Duodenal mucosa (tissue), 2 donors: ENCODE data around the gene NOP14.

Experiments used
- H3K27ac ChIP-seq: one replicate; pipeline ENCODE4 v1.7.0; 2013; ENCODE audit warnings: low read depth, low read length
- H3K27me3 ChIP-seq, 2 donors: one replicate each; pipeline ENCODE4 v1.7.0; 2013; ENCODE audit warnings: low read length in 2 of 2, control low read depth in 1 of 2; ENCODE audit not compliant: insufficient read depth in 2 of 2, control insufficient read depth in 1 of 2
- H3K36me3 ChIP-seq, 2 donors: one replicate each; pipeline ENCODE4 v1.7.0; 2013; ENCODE audit warnings: low read length in 2 of 2, control low read depth in 1 of 2; ENCODE audit not compliant: insufficient read depth in 2 of 2, control insufficient read depth in 1 of 2
- H3K4me1 ChIP-seq, 2 donors: one replicate each; pipeline ENCODE4 v1.7.0; 2013; ENCODE audit warnings: low read length in 2 of 2, control low read depth in 1 of 2; ENCODE audit not compliant: insufficient read depth in 2 of 2, control insufficient read depth in 1 of 2
- H3K4me3 ChIP-seq, 2 donors: one replicate each; pipeline ENCODE4 v1.7.0; 2013; ENCODE audit warnings: low read length in 2 of 2, low read depth in 1 of 2
- H3K9ac ChIP-seq, 2 donors: one replicate each; pipeline ENCODE4 v1.7.0; 2013; ENCODE audit warnings: low read length in 2 of 2, low read depth in 1 of 2
- H3K9me3 ChIP-seq, 2 donors: one replicate each; pipeline ENCODE4 v1.7.0; 2013; ENCODE audit warnings: low read length in 2 of 2, control low read depth in 1 of 2; ENCODE audit not compliant: control insufficient read depth in 1 of 2

NOP14 gene

DNA sequence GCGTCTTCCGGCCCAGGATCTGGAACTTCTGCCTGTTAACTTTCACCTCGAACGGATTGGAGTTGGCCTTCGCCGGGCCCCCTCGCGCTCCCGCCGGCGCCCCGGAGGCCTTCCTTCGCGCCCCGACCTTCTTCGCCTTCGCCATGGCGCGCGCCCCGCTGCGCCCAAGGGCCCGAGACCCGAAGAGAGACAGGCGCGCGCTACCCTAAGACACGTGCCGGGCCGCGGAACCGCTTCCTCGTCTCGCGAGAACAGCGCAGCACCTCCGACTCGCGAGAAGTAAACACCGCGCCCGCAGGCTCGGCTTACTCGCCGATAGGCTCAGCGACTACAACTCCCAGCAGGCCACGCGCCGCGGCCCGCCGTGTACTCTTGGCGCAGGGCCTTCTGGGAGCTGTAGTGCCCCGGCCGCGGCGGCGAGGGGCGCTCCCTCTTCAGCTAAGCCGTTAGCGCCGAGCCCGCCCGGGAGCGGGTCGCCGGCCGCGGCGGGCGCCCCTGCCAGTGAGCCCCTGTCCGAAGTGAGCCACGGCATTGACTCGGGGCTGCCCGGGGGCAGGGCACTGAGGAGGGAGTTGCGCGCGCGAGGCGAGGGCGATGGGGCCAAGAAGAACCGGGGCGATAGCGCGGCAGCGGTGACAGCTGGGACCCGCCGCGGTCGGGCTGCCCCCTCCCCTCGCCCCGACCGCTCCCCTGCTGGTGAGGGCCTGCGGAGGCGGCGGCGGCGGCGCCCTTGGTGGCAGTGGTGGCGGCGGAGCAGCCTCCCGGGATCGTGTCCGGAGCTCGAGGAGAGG is at the start of gene NOP14, which contains the start of gene GRK4:
NOP14 (minus strand) TSS at position 232 of the 791 bp plus-strand sequence; CDS start at position 145, 87 bp downstream.
GRK4 (plus strand) TSS at position 397 of the 791 bp plus-strand sequence. CDS start 500 bp downstream, outside the sequence.
- H3K36me3 ChIP-seq = peaks cover 0 to 7% of the 10 kb centered on the region in 2 donors

DNA sequence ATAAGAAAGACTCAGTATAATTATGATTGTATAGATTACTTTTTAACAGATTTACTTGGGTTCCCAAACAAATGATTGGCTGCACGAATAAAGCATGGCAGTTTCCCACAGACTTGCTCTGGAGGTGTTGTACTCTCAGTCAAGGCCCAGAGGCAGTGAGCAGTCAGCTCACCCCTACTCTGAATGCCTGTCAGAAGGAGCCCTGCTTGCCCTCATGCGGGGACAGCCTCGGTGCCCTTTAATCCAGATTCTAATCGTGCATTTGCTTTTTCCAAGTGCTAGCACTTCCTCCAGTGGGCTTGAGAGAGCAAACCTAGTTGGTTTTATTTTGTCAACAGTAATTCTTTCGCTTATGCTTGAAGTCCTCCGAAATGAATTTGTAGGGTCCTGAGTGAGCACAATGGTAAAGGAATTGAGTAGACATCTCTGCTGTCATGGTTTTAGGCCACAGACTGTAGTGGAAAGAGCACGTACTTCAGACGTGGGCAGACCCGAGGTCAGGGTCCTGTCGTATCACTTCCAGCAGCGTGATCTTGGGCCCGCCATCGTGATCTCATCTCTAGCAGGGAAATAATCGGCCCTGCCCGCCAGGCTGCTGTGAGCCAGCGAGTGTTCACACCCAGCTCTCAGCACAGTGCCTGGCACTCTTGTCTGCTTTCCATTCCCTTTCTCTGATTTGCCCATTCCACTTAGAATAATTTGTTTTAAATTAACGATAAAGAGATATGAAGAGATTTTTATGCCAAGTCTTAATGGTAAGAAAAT is 48.4 kb upstream of the NOP14 start:
- Histone ChIP-seq H3K27me3 (no peaks in the 10 kb centered on the region), H3K4me3 (no peak overlapping the region), H3K4me1 (peaks cover 8 to 15% of the 10 kb centered on the region in 2 donors), H3K9ac (no peak overlapping the region), H3K9me3 (no peaks in the 10 kb centered on the region), H3K27ac (no peak overlapping the region), H3K36me3 (no peaks in the 10 kb centered on the region)

More for the DNA sequence above, at the start of gene NOP14, which contains the start of gene GRK4:
- Histone ChIP-seq H3K4me3 (peak within 1 kb of the TSS; percentile 82 to 92), H3K27me3 (no peaks in the 10 kb centered on the region), H3K4me1 (peaks cover 12 to 20% of the 10 kb centered on the region in 2 donors), H3K27ac (peak within 1 kb of the TSS; percentile 69), H3K9ac (peak within 1 kb of the TSS; percentile 79 to 94), H3K9me3 (no peaks in the 10 kb centered on the region)

DNA sequence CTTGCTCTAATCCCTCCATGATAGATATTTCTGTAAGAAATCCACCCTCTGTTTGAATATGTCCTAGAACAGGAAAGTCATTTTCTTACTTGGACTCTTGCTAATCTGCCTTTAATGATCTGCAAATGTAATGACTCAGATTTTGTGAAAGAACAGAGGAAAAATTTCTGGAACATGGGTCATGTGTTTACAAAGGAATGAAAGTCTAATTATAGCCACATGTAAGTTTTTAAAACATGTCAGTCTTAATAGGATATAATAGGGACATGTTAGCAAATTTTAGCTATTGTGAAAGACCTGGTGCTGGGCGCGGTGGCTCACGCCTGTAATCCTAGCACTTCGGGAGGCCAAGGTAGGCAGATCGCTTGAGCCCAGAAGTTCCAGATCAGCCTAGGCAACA is 47.8 kb upstream of the NOP14 start:
- H3K9ac ChIP-seq = no peak overlapping the region
- H3K9me3 ChIP-seq = no peaks in the 10 kb centered on the region
- H3K36me3 ChIP-seq = no peaks in the 10 kb centered on the region
- no peak overlapping the region for H3K4me3 ChIP-seq
- peaks cover 8 to 15% of the 10 kb centered on the region in 2 donors for H3K4me1 ChIP-seq
- no peaks in the 10 kb centered on the region for H3K27me3 ChIP-seq
- H3K27ac ChIP-seq = no peak overlapping the region

DNA sequence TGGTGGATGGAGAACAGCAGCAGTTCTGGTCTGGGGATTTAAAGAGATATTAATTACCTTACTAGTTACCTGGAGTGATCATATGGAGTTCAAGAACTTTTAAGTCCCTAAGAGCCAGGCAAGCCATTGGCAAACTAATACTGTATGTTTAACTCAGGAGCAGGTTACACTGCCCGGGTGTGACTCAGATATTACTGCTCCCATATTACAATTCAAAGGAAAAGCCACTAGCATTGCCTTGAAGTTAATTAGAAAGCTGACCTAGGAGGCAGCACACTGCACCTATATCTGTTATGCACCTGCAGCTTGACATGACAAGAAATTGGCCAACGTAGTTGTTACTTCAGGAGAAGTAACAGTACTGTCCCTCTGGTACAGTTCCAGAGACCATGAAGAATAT is 47.4 kb upstream of the NOP14 start:
- H3K27me3 ChIP-seq = no peaks in the 10 kb centered on the region
- no peaks in the 10 kb centered on the region for H3K9me3 ChIP-seq
- no peak overlapping the region for H3K27ac ChIP-seq
- H3K9ac ChIP-seq = no peak overlapping the region
- H3K36me3 ChIP-seq = no peaks in the 10 kb centered on the region
- no peak overlapping the region for H3K4me3 ChIP-seq
- peaks cover 8 to 15% of the 10 kb centered on the region in 2 donors for H3K4me1 ChIP-seq

DNA sequence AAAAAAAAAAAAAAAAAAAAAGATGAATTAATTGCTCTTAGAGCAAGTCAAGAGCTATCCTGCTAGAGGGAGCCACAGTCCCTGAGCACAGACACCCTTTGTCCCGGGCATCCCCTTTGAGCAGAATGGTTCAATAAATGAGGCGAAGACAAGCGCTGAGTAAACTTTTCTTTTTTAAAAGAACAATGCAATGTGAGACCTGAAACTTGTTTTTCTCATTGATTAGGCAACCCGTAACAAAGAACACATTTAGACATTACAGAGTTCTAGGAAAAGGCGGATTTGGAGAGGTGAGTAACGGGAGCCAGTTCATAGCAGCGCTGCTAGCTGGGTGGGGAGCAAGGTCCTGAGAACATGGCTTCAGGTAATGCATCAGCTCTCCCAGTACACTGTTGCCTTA is 46.2 kb upstream of the NOP14 start:
- Histone ChIP-seq H3K36me3 (no peaks in the 10 kb centered on the region), H3K4me3 (no peak overlapping the region), H3K4me1 (peaks cover 8 to 15% of the 10 kb centered on the region in 2 donors), H3K27ac (no peak overlapping the region), H3K9ac (no peak overlapping the region), H3K9me3 (no peaks in the 10 kb centered on the region), H3K27me3 (no peaks in the 10 kb centered on the region)

DNA sequence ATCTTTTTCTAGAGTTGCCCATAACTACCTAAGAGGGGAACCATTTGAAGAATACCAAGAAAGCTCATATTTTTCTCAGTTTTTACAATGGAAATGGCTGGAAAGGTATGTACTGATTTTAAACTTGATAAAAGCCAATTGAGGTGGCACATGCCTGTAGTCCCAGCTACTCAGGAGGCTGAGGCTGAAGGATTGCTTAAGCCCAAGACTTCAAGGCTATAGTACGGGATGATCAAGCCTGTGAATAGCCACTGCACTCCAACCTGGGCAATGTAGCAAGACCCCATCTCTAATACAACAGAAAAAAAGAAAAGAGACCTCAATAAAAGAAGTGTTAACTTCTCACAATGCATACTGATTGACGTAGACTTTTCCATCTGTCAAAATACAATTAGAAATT is 44.5 kb upstream of the NOP14 start:
- Histone ChIP-seq H3K27me3 (no peaks in the 10 kb centered on the region), H3K27ac (no peak overlapping the region), H3K36me3 (no peaks in the 10 kb centered on the region), H3K4me3 (no peak overlapping the region), H3K9ac (no peak overlapping the region), H3K4me1 (peaks cover 3 to 6% of the 10 kb centered on the region in 2 donors), H3K9me3 (no peaks in the 10 kb centered on the region)

DNA sequence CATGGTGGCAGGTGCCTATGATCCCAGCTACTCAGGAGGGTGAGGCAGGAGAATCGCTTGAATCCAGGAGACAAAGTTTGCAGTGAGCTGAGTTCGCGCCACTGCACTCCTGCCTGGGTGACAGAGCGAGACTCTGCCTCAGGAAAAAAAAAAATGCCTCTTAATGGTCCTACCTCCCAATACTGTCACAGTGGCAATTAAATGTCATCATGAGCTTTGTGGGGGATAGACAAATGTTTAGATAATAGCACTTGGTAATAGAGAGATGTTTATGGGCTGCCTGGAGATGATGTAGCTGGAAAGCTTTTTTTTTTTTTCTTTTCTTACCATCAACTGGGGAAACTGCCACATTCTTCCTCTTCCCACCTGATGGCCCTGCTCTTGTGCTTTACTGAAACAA is 33.2 kb upstream of the NOP14 start:
- no peaks in the 10 kb centered on the region for H3K36me3 ChIP-seq
- H3K27ac ChIP-seq = no peak overlapping the region
- H3K4me3 ChIP-seq = no peak overlapping the region
- H3K27me3 ChIP-seq = no peaks in the 10 kb centered on the region
- no peaks in the 10 kb centered on the region for H3K9me3 ChIP-seq
- H3K4me1 ChIP-seq = peaks cover 5 to 8% of the 10 kb centered on the region in 2 donors
- no peak overlapping the region for H3K9ac ChIP-seq

DNA sequence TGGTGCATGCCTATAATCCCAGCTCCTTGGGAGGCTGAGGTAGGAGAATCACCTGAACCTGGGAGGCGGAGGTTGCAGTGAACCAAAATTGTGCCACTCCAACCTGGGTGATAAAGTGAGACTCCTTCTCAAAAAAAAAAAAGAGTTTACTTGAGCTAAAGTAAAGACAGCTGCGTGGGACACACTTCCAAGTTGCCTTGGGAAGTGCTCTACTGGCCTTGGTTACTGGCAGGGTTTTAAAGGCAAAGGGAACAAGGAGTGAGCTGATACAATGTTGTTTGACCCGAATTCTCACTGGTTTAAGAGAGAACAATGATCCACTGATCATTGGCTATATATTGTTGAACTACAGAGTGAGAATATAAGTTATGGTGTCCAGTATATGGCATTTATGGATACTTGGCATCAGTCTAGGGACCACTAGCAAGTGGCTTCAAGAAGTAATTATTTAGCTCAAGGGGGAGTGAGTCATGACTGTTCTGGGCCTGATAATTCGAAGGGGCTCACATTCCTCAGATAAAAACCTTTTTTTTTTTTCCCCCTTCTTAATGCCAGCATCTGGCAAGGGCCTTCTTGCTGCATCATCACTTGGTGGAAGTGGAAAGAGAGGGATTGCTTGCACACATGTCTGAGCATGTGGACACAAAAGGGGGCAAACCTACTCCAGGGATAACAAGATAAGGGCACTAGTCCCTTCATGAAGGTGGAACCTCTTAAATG is 32.5 kb upstream of the NOP14 start:
- Histone ChIP-seq H3K9me3 (no peaks in the 10 kb centered on the region), H3K4me3 (no peak overlapping the region), H3K36me3 (no peaks in the 10 kb centered on the region), H3K27me3 (no peaks in the 10 kb centered on the region), H3K27ac (no peak overlapping the region), H3K4me1 (peaks cover 5 to 8% of the 10 kb centered on the region in 2 donors), H3K9ac (no peak overlapping the region)

DNA sequence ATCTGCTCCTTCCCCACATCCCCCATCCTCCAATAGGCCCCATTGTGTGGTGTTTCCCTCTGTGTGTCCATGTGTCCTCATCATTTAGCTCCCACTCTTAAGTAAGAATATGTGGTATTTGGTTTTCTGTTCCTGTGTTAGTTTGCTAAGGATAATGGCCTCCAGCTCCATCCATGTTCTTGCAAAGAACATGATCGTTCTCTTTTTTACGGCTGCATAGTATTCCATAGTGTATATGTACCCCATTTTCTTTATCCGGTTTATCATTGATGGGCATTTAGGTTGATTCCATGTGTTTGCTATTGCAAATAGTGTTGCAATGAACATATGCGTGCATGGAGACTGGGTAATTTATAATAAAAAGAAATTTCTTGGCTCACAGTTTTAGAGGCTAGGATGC is 31.7 kb upstream of the NOP14 start:
- Histone ChIP-seq H3K36me3 (no peaks in the 10 kb centered on the region), H3K27ac (no peak overlapping the region), H3K9me3 (no peaks in the 10 kb centered on the region), H3K4me1 (peaks cover 5 to 8% of the 10 kb centered on the region in 2 donors), H3K27me3 (no peaks in the 10 kb centered on the region), H3K4me3 (no peak overlapping the region), H3K9ac (no peak overlapping the region)
